Measurements from ENCODE around the gene HOXD9.

HOXD9 gene

DNA sequence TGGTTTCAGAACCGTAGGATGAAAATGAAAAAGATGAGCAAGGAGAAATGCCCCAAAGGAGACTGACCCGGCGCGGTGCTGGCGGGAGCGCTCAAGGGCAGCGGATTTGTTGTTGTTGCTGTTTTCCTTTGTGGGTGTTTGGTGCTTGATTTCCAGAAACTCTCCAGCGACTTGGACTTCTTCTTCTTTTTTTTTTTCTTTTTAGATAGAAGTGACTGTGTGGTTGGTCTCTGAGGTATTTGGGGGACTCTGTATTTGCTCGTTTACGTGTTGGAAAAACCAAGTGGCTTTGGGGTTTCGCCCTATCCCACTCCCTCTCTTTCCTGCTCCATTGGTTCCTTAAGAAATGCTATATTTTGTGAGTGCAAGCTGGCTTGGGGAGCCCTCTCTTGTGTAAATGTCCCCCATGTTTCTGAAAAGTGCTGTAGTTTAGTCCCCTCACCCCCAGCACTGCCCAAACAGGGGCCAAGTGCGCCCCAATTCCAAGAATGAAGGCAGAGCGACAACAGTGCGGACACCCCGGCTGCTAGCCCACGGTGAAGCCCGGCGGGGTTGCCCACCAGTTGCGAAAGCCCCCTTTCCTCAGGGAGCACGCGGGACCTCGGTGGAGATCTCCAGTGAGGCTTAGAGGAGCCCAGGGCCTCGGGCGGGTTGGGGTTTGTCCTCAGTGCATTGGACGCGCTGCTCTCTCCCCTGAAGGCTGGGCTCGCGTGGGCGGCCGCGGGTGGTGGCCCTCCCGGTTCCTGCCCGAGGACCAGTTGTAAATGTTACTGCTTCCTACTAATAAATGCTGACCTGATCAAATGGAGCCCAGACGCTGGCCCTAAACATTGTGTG lies 1.8 kb downstream of the HOXD9 start:
- no peak for DNase-seq (ENCODE audit: low spot score)

DNA sequence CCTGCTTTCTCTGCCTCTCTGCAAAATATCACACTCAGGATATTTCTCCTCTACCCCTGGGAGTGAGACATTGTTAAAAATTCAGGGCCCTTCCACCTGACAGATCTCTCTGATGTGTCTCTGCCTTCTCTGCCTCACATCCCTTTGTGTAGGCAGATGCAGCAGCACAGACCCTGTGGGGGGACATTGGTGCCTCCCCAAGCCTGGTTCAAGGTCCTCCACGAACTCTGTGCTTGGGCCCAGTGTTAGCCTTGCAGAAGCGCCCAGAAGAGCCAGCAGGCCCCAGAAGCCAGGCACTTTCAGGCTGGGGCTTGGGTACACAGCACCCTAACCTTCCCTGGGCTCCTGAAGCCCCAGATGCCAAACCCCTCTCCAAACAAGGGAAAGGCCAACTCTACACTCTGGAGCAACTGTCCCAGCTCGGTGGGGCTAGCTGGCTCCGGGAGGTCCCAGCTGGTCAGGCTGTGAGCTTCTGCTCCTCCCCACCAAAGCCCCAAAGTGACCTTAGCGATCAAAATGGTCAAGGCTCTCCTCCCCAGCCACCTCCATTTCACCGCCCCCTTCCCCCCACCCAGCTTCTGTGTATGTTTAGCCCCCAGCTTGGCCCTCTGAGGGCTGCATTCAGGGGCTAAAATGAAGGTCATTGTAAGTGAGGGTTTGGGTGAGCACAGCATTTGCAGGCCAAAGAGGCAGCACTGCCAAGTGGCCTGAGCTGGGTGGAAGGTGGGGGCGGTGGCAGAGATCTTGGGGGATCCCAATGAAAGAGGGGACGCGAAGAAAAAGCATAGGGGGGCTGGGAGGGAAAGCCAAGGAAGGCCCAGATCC lies 2.6 kb downstream of the HOXD9 start:
- no peak for DNase-seq (ENCODE audit: low spot score)

DNA sequence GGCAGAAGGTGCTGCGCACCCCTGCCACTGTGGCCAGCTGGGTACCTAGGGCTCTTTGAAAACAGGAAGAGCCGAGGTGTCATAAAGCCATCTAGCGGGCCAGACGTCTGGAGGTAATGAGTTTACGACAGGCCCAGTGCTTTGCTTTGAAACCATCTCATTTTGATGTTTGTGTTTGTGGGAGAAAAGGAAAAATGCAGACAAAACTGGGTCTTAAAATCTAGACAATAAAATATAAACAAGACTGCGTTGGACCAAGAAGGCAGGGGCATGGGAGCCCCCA lies 3.2 kb downstream of the HOXD9 start:
- no peak for DNase-seq (ENCODE audit: low spot score)

DNA sequence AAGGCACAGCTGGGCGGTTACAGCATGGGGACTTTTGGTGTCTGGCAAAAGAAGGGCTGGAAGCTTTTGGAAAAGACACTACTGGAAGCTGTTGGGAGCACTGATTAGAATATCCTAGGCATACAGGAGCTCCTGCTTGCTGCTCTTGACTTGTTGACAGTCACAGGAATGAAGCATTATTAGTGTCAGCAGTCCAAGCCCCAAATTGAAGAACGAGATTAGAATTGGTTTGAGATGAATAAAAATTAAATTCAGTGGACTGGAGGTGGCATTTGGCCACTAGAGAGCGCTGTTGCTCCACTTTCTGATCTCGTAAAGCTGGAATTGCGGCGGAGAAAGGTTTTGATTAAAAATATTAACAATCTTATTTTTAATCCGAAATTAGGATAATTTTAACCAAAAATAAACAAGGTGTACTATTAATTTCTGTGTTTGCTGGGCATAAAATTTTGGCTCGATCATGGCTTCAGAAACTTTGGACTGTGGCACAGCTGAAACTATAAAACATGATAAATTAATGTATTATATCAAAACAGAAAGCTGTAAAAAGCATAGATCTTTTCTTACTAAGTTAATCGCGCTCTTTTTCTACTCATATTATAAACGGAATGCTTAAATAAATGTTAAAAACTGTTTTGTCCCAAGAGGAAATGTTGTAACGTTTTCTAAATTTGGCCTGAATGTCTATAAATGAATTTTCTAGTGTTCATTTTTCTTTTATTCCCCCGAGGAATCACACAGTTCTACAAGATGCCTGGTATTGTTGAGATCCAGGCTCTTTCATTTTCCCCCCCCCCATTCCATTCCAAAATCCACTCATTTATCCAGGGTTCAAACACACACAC lies 4.6 kb downstream of the HOXD9 start:
- DNase-seq (ENCODE audit: low spot score), result peak; percentile 56

DNA sequence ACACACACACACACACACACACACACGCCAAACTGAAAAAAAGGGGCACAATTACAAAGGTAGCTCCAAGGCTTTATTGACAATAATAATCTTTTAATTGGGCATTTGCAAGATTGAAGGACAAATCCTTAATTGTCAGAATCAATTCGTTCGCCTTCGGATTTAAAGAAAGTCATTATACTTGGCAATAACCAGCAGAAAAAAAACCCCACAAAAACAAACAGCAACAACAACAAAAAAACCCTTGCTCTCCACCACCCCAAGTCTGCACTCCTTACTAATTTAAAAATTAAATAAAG lies 5.2 kb downstream of the HOXD9 start:
- no peak for DNase-seq (ENCODE audit: low spot score)

DNA sequence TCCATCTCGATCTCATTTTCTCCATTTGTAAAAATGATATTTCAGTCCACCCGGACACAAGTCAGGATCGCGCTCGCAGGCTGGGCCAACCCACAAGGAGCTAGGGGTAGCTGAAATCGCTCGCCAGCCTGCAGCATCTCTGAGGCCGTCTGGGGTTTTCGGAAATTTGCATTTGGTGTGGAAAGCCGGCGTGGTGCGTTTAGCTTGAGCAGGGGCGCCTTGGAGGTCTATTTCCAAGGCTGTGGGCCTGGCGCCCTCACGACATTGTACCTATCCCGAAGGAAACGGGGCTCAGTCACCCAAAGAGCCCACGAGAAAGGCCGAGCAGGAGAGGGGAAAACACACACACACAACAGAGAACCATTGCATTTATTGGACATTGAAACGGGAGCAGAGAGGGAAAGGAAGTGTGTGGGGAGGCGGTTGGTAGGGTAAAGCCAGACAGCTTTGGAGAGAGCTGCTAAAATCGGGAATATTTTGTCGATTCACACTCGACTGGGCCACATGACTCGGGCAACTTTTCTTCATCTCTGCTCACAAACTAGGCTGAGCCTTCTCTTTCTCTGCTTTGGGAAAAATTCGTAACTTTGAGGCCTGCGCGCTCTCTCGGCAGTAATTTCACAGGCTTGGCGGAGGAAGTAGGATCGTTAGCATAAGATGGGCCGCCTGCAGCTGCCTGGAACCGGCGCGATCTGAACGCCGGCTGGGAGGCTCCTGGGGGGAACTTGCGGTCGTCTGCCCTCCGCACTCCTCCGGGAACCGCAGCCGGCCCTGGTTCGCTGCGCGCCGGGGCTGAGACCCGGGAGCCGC lies 5.9 kb downstream of the HOXD9 start:
- DNase-seq (ENCODE audit: low spot score), result no peak

DNA sequence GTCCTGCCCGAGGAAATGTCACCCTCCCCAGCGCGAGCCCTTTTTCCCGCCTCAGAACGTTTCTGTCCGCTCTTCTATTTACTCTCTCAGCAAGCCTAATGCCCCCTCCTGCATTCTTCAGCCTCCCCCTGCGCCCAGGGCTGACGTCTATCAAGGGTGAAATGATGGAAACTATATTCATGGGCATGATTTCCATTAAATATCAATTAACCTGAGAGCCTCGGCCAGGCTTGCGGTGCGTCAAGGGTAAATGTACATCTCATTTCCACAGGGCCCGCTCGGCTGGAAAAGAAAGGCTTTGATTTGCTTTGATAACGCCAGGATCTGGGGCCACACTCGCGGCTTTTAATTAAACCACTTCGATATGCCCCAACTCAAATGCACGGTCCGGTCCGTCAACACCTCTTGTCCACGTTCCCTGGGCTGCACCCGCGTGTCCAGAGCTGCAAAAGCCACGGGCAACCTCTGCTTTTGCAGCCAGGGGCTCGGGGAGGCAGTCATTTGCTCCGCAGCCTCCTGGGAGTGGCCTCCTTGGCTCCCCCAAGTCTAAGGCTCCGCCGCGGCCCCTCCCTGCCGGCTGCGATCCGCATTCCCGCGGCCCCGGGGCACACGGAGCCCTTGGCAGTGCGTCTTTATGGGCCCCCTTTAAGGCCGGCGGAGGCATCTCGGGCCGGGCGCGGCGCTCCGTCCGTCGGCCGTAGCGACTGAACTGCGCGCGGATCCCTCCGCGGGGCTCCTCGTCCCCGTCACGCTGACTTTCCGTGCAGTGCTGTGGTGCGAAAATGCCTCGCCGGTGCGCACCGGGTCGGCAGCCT lies 6.7 kb downstream of the HOXD9 start, which contains the start of gene HOXD8:
HOXD8 (plus strand) TSS at position 724 of the 815 bp plus-strand sequence. CDS start 662 bp downstream, outside the sequence.
- peak; percentile 71 for DNase-seq (ENCODE audit: low spot score)

DNA sequence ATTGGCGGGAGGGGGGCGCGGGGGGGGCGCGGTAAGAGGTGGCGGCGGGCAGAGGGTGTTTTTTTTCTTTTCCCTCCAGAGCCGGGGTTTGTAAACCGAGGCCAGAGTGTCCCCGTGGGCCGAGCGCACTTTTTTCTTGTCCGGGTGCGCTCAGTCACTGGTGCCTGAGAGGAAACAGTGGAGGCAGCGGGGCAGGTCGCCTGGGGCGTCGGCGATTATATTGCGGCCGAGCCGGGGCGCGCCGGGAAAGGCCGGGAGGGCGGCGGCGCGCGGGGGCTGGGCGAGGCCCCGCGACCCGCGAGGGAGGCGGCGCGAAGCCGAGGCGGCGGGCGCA lies 7.3 kb downstream of the HOXD9 start:
- DNase-seq (ENCODE audit: low spot score), result no peak

DNA sequence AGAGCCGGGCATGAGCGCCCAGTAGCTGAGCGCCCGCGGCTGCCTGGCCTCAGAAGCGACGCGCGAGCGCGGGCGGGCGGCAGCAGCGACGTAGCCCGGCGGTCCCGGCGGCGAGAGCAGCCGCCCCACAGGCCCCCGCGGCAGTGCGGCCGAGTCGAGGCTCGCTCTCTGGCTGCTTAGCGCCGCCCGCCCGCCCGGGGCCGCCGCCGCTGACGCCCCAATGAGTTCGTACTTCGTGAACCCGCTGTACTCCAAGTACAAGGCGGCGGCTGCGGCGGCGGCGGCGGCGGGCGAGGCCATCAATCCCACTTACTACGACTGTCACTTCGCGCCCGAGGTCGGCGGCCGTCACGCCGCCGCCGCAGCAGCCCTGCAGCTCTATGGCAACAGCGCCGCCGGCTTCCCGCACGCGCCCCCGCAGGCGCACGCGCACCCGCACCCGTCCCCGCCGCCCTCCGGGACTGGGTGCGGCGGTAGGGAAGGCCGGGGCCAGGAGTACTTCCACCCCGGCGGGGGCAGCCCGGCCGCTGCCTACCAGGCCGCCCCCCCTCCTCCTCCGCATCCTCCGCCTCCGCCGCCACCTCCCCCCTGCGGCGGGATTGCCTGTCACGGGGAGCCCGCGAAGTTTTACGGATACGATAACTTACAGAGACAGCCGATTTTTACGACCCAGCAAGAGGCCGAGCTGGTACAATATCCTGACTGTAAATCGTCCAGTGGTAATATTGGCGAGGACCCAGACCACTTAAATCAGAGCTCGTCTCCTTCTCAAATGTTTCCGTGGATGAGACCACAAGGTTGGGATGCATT lies 7.8 kb downstream of the HOXD9 start:
- DNase-seq (ENCODE audit: low spot score), result peak; percentile 66

DNA sequence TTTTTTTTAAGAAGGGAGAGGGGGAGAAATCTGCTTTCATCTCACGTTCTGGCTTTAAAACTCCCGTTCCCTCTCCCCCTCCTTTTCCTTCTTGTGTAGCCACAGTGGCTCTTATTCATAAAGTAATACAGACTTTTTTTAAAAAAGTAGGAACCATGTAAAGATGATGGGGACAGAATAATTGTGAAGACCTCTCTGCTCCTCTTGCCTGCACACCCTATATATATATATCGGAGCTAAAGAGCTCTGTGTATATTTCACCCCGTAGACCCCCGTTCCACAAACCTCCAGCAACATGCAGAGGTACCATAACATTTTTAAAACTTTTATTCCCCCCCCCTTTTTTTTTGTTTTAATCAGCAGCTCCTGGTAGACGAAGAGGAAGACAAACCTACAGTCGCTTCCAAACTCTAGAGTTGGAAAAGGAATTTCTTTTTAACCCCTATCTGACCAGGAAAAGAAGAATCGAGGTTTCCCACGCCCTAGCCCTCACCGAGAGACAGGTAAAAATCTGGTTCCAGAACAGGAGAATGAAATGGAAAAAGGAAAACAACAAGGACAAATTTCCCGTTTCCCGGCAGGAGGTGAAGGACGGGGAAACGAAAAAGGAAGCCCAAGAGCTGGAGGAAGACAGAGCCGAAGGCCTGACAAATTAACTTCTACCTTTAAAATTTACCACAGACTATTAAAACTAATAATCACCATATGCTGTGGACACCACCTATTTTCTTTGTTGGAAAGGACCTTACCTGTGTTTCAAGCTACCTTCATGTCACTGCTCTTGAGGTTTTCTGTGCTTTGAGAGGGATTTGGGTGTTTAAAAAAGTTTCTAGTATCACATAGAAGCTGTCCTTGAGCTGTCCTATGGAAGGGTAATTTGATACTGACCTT lies 8.7 kb downstream of the HOXD9 start:
- DNase-seq (ENCODE audit: low spot score), result no peak

DNA sequence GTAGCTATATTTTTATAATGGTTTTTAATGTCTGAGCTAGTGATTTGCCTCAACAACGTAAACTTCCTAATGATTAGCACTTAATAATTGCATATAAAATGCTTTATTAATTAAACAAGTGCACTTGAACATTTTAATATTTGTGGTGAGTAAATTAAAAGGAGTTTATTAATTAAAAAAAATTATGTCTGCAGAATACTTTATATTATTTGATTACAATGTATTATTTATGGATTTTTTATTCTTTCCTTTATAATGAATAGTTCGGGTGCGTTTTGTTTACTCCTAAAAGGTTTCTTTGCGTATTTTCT lies 9.3 kb downstream of the HOXD9 start:
- DNase-seq (ENCODE audit: low spot score), result no peak

DNA sequence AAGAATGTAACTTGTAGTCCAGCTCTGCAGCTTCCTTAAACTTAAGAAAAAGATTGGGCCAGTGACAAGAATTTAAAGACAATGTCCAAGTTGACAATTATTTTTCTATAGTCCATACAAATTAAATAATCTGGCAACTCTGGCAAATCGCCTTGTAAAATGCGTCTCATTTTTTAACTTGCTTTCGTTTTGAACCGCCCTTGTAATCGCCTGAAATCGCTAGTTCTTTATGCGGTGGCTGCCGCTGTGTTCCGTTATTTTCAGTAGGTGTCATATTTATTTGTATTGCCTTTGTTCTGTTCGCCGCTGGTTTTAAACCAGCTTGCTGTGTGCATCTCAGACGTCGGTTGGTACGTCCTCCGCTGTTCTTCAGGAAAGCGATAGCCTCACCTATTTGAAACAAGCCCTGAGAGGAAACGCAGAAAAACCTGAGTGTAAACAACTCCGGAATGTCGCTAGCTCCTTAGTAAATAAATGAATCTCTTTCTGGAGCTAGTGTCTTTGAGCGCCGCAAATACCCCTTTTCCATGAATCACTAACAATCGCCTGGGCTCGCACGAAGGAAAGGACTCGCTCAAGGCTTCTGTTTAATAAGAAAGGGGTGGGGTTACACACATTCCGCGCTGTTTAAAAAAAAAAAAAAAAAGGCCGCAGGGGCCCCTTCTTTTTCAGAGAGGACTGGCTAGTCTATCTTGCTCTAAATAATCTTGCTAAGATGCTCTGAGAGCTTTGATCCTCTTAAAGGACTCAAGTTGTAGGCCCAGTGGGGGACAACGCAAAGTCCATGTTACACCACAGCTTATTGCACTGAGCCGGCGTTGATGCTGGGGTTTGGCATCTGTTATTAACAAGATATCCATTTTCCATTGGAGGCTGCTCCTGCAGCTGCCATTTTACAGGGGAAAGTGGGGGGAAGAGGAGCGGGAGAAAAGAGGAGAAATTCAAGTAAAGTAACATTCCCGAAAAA lies 10.0 kb downstream of the HOXD9 start:
- DNase-seq (ENCODE audit: low spot score), result no peak

DNA sequence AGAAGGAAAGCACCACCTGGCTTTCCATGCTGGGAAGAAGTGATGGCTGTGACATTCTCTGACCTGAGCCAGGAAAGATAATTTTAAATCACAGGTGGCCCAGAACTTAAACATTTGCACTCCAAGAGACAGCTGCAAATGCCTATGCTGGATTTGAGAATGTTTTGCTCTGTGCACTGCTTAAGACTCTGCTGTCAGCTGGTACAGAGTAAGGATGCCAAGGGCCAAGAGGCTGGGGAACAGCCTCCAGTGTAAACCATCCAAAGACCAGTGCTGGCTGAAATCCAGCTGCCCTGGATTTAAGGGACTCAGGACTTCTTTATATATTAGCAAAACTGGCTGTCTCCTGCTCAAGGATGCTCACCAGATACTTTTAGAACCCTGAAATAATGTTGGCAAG lies 10.9 kb downstream of the HOXD9 start:
- no peak for DNase-seq (ENCODE audit: low spot score)

DNA sequence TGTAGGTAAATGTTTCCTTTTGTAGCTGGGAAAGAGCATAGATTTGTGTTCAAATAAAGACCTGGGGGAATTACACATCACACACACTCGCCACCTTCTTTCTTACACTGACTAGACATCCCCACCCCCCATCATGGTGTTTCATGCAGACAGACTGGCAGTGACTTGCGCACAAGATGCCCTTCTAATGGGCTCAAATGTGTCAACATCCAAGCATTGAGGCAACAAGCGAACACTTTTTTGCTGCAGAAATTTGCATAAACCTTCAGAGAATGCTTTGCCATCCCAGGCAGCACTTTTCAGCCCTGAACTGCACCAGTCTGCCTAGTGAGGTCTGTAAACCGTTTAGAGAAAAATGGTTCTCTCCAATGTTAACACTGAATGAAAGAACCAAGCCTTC lies 11.5 kb downstream of the HOXD9 start:
- no peak for DNase-seq (ENCODE audit: low spot score)

DNA sequence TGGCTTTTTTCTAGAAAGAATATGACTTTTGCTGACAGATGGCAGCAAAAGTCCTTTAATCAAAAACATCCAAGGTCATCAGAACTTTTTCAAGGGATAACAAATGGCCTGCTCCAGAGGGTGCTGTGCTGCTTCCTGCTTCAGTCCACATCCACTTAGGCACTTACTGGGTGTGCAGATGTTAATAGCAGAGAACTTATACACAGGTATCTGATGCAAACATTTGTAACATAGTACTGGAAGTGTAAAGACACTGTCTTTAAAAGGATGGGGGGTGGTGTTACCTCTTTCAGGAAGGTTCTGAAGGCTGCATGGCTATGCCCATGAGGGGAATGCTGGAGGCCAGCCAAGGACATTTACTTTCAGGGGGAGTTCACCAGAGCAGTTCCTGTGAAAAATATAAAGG lies 12.5 kb downstream of the HOXD9 start:
- no peak for DNase-seq (ENCODE audit: low spot score)

DNA sequence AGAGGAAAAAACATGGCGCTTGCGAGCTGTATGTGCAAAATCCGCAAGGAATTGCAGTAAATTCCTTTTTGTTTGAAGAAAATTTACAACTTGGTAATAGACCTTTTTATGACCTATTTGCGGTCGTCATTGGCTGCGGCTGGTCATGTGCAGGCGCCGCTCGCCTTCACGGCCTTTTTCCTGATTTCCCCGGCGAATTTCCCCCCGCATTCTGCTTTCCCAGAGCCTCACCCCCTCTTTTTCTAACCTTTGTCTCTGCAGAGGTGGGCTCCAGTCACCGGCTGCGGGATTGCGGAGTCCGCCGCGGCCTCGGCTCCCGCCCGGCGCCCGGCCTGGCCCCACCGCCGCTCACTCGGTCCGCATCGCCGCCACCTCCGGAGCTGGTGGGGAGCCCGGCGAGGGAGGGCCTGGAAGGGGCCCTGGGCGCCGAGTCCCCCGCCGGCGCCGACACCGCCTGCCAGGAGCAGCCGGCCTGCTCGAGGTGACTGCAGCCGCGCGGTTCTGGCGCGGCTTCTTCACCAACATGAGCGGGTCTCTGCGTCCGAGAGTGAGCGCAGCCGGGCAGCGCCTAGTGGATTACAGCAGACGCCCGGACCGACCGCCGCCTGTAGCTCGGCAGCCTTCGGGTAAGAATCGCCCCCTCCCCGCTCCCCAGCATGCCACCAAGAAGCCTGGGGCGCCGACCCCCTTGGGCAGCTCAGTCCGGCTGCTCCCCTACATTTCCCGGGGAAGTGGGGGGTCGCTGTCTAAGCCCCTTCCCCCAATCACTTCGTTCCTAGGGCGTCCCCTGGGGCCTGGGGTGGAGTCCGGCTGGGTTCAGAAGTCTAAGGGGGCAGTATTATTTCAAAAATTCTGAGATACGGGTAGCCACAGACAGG lies 14.1 kb downstream of the HOXD9 start:
- peak; percentile 55 for DNase-seq (ENCODE audit: low spot score)

DNA sequence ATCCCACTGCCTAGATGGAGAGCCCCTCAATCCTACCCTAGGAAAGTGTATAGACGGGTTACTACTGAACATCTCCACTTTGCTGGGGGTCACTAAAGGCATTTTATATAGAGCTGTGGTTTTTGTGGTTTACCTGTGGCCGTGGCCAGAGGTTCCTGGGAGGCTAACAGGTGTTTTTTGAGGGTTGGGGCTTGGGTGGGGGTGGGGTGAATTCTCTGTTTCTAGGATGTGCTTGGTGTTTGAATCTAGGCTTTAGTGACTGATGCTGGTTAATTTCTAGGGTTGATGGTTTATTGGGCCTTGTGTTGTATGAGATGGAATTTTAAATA lies 14.7 kb downstream of the HOXD9 start:
- no peak for DNase-seq (ENCODE audit: low spot score)

Measured in AG08395 (cell line).